NB4 (cell line): ENCODE results near the gene EPB41L3.

Experiments
- DNase-seq: peaks from one replicate; pipeline ENCODE4 v3.0.0; 2010; ENCODE audit warnings: low read depth
- H3K4me3 ChIP-seq: one replicate; pipeline ENCODE4 v1.5.1; 2011; ENCODE audit warnings: mild to moderate bottlenecking, low read depth, low read length, moderate library complexity
- MYC ChIP-seq: IDR thresholded peaks from 2 replicates; pipeline ENCODE4 v1.6.1; 2011; ENCODE audit warnings: low read depth, low read length
- POLR2A ChIP-seq: IDR thresholded peaks from 2 replicates; pipeline ENCODE4 v1.6.1; 2011; ENCODE audit warnings: mild to moderate bottlenecking; ENCODE audit not compliant: insufficient read length; ENCODE audit errors: extremely low read depth
- TF ChIP-seq, protein P1 (sequence below): IDR thresholded peaks from 2 replicates; pipeline ENCODE4 v1.6.1; 2011; ENCODE audit warnings: low read depth, low read length
- TF ChIP-seq, protein P2 (sequence below): IDR thresholded peaks from one replicate; pipeline ENCODE4 v1.5.1; 2012; ENCODE audit warnings: low read depth, low read length

The EPB41L3 gene

DNA sequence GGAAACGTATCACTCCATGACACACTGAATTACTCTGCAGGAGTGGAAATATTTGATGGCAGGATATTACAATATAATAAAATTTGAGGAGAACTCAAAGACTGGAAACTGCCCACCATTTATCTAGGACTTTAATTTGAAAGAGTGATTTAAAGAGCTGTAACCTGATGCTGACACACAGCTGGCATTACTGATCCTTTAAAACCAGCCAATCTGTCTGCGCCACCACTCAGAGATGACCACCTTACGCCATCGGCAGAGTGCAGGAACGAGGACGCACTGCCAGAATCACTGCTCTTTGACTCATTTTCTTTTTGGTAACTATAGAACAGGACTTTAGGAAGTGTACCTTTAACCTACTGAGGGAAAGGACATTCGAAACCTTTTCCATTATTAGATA is 114.1 kb downstream of the EPB41L3 start:
- TF ChIP-seq MYC (no peak), POLR2A (no peak)
- TF ChIP-seq, protein P1, sequence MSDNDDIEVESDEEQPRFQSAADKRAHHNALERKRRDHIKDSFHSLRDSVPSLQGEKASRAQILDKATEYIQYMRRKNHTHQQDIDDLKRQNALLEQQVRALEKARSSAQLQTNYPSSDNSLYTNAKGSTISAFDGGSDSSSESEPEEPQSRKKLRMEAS: no peak
- TF ChIP-seq, protein P2, sequence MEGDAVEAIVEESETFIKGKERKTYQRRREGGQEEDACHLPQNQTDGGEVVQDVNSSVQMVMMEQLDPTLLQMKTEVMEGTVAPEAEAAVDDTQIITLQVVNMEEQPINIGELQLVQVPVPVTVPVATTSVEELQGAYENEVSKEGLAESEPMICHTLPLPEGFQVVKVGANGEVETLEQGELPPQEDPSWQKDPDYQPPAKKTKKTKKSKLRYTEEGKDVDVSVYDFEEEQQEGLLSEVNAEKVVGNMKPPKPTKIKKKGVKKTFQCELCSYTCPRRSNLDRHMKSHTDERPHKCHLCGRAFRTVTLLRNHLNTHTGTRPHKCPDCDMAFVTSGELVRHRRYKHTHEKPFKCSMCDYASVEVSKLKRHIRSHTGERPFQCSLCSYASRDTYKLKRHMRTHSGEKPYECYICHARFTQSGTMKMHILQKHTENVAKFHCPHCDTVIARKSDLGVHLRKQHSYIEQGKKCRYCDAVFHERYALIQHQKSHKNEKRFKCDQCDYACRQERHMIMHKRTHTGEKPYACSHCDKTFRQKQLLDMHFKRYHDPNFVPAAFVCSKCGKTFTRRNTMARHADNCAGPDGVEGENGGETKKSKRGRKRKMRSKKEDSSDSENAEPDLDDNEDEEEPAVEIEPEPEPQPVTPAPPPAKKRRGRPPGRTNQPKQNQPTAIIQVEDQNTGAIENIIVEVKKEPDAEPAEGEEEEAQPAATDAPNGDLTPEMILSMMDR: no peak
- DNase-seq: no peak
- H3K4me3 ChIP-seq: no peak overlapping the region

DNA sequence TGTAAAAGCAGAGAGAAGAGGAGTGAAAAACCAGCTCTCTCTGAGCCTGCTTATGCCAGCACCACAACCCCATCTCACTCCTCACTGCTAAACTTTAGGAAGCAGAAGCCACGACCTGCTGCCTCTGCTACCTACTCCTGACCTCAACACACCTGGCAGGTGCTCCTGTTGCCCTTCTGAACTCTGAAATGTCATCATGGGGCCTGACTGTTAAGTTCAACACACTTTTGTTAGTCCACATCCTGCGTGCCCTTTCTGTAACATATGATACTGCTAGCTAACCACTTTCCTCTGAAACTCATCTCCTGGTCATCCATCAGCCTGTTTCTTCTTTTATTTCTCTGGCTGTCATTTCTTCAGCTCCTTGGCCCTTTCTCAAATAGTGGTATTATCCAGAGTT is 118.1 kb downstream of the EPB41L3 start:
- no peak for DNase-seq
- TF ChIP-seq POLR2A (no peak), MYC (no peak)
- TF ChIP-seq, protein P1: no peak
- TF ChIP-seq, protein P2: no peak
- no peak overlapping the region for H3K4me3 ChIP-seq

DNA sequence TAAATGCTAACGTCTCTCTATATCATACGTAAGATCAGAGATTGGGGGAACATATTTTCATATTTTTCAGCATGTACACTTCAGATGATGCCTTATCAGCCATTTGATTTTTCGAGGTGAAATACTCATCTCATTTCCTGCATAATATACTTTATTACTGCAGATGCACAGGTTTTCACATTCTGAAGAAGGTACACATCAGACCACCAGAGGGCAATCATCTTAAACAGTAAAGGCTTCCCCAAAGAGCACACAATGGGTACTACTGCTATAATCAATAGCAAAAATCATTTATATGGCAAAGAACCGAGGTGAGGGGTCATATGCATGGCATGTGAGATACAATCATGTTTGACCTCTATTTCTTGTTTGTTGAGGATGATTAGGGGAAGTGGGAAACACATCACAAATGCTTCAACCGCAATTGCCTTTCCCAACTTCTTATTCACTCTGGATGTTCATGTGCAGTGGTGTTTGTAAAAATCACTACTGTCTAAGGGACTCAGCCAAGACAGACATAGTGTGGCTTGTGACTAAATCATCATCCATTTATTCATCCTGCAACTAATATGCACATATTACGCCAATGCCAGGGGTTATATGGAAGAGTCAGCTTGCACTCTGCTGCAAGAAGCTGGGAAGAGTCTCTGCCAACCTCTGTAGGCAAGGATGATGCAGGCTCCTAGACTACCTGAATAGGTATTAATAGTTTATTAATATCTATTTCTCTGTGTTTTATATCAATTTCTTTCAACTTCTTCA is 118.7 kb downstream of the EPB41L3 start:
- no peak for TF ChIP-seq POLR2A
- TF ChIP-seq MYC: no peak
- TF ChIP-seq, protein P1: no peak
- TF ChIP-seq, protein P2: peak; percentile 32
- no peak overlapping the region for H3K4me3 ChIP-seq
- DNase-seq: peak; percentile 41

DNA sequence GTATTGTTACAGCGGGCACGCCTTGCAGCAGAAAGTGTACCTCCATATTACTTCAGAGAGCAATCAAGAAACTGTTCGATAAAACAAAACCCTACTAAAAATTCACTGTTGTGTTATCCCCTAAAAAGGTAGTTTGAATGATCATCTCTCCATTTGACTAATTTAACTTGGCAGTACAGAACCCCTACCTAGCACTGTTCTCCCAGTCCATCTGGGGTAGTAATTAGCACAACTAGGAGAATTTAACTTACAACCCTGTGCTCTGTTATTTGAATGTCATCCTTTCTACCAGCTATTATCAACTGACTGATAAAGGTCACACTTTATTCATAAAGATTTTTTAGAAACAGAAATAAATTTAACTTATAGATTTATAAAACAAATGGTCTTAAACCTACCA is 121.2 kb downstream of the EPB41L3 start:
- TF ChIP-seq POLR2A: no peak
- TF ChIP-seq, protein P1: no peak
- TF ChIP-seq, protein P2: no peak
- no peak for TF ChIP-seq MYC
- no peak for DNase-seq
- H3K4me3 ChIP-seq: no peak overlapping the region

DNA sequence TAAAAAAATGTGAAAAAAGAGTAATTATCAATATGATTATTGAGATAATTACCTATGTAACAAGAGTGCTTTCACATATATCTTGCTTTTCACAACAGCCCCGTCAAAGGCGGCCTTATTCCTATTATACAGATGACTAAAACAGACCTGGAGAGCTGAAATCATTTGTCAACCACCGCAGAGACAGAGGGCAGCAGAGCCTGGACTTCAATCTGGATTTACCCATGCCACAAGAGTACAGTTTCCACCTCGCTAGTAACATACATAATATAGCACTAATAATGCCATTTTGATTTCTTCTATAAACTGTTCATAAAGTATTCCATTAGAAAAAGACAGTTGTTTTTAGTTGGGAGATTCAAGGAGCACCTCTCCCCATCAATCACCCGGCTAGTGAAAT is 121.8 kb downstream of the EPB41L3 start:
- no peak overlapping the region for H3K4me3 ChIP-seq
- TF ChIP-seq POLR2A: no peak
- TF ChIP-seq, protein P2: no peak
- TF ChIP-seq, protein P1: no peak
- no peak for DNase-seq
